GM12874 (cell line): ENCODE measurements around the gene LARP7.

ENCODE experiments used
- CTCF ChIP-seq: IDR thresholded peaks from 2 replicates; pipeline ENCODE4 v1.5.1; 2011; ENCODE audit warnings: low read depth, mild to moderate bottlenecking, control low read depth, low read length, moderate library complexity; ENCODE audit not compliant: insufficient read depth

Gene LARP7

DNA sequence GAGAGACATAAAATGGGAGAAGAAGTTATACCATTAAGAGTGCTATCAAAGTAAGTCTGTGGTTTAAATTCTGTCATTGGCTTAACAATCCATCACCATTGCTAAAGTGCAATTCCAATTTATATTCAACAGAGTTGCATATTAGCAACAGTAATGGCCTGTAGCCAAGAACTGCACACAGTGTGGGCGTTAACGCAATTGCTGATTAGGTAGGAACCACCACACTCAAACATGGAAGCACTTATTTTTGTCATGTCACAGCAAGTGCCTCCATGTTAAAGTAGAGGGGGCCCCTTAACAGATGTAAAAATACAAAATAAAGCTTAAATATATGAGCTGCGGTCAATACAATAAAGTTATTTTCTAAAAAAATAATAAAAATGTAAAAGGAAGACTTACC, 10.8 kb downstream of the LARP7 start:
- TF ChIP-seq CTCF: no peak

DNA sequence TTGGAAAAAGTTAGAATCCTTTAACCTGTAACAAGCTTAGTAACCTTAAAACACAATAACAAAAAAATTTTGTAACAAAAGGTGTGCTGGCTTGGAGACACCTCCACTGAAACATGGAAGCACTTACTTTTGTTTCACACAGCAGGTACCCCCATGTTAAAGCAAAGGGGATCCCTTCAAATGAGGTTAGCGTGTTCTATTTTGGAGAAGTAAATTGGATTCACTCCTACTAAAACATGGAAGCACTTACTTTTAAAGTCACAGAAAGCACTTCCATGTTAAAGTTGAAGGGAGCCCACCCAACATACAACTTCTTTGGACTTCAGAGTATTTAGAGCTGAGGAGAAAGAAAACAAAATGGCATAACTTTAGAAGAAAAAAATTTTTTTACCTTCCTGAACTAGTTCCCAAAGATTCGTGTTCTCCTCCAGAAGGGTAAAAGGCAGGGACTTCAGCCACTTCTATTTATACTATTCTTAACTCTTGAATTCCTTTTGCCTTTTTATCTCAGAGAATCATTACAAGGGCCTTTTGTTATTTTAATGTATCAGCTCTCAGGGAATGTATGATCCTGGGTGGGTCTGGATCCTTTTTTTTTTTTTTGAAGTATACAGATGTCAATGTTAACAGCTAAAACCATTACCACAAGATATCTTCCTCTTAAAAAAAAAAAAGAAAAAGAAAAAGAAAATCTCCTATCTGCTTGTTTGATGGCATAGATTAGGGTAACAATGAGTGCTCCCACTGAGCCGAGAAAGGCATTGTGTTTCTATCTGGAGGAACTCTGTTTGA, 11.5 kb downstream of the LARP7 start:
- TF ChIP-seq CTCF: no peak

DNA sequence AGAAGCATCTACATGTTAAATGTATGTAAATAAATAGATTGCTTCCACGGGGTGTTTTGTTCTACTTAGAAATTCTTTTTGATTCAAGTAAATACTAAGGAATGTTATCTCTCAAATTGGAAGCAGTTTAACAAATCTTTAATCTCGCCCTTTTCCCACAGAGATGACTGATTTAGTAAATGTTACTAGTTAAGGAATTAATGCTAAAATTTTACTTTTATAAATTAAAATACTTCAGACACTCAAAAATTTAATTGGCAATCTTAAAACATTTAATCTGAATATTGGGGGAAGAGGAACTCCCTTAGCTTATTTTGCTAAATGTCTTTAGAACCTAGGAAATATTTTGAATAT, 12.1 kb downstream of the LARP7 start:
- no peak for TF ChIP-seq CTCF

DNA sequence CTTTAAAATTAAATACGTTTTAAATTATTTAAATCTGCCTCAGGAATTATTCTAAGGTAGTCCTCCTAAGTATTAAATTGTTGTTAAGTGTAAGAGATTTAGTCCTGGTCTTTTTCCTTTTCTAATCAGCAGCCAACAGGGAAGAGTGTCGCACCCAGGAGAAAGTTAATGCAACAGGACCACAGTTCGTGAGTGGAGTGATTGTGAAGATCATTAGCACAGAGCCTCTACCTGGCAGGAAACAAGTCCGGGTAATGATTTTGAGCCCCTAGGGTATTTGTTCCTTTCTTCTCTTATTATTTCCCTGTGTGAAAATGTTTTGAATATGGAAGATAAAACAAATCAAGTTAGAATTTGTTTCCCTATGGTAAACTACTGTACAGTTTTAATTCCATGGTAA, 13.4 kb downstream of the LARP7 start:
- no peak for TF ChIP-seq CTCF

DNA sequence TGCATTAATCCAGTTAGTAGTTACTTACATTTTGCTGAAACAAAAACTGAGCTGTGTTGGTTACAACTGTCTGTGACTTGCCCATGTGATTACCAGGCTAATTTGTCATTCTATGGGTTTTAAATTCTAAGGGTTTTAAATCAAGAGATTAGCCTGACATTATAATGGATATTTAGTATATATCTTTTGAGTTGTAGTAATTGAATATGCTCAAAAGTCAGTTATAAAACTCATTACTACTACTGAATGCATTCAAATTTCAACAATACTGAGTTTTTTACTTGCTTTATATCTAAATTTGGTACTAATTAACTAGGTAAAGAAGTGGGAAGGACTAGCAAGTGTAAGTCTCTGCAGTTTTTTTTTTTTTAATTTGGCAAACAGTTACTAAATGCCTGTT, 14.7 kb downstream of the LARP7 start:
- TF ChIP-seq CTCF: no peak

DNA sequence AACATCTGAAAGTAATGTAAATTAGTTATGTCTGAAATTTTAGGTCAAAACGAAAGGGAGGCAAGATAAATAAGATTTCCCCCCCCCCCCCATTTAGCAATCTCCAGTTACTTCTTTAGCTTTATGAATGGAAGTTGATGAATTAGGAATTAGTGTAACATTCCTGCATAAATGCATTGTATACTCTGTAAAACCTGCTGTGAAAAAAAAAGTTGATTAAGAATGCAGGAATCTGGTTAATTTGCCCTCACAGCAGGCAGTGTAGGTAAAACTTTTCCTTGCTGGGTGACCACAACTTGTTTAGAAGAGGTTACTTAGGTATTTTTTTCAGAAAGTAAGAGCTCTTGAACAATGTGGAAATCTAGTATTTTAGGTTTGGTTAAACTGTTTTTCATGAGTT, 15.3 kb downstream of the LARP7 start:
- no peak for TF ChIP-seq CTCF

- TF ChIP-seq CTCF: no peak
Measured at GRCh38 chr4:112655270-112655669, 18.3 kb downstream of the LARP7 start.
